Caco-2 (cell line): ENCODE measurements around the gene SIDT2. TPM values are rescaled to one million over a fixed set of nuclear protein-coding genes. Genes with fewer than 3 reads are reported as not detected.

Source experiments
- BruUV-seq: library from RNA; stranded (reverse); fragments of 400-500 nt; replicated peaks from 2 replicates; lab custom pipeline; 2021; lab: Mats Ljungman, UMichigan
- CTCF ChIA-PET: fragments of 300-600 bp; sonication (Branson Sonifier 250); formaldehyde crosslinking; loops from one replicate; lab custom pipeline; 2022; ENCODE audit warnings: antibody characterized with exemption; lab: Charles Lee
- POLR2A ChIA-PET: fragments of 300-600 bp; sonication (Branson Sonifier 250); formaldehyde crosslinking; loops from one replicate; lab custom pipeline; 2022; ENCODE audit warnings: antibody characterized with exemption; lab: Charles Lee
- DNase-seq, 2 experiments: peaks; one replicate each; pipeline versions ENCODE4 v3.0.0 to v3.0.0-alpha.2; 2020 to 2022
- H3K27me3 ChIP-seq: replicated peaks from 2 replicates; pipeline ENCODE4 v1.6.0; 2011; ENCODE audit warnings: low read length; ENCODE audit not compliant: control insufficient read depth, insufficient read depth
- H3K36me3 ChIP-seq: 2 replicates; pipeline ENCODE4 v1.5.1; 2011; ENCODE audit warnings: low read length; ENCODE audit not compliant: control insufficient read depth, insufficient read depth
- H3K4me1 ChIP-seq: fragments of 250-450 bp; sonication (Bioruptor Pico); 2 replicates; pipeline ENCODE4 v1.5.1; 2020; ENCODE audit warnings: mild to moderate bottlenecking
- H3K4me3 ChIP-seq: 2 replicates; pipeline ENCODE4 v1.5.1; 2011; ENCODE audit warnings: low read depth, mild to moderate bottlenecking, control low read depth, low read length
- H3K9me3 ChIP-seq: fragments of 250-450 bp; sonication (Bioruptor Pico); 2 replicates; pipeline ENCODE4 v1.5.1; 2020; ENCODE audit warnings: mild to moderate bottlenecking, moderate library complexity
- H3K27ac Mint-ChIP-seq: one replicate; pipeline ENCODE4 v1.8.0; 2022; ENCODE audit warnings: mixed read lengths; ENCODE audit not compliant: unreplicated experiment
- H3K27me3 Mint-ChIP-seq: one replicate; pipeline ENCODE4 v1.8.0; 2022; ENCODE audit warnings: mixed read lengths; ENCODE audit not compliant: insufficient read depth, unreplicated experiment
- H3K36me3 Mint-ChIP-seq: one replicate; pipeline ENCODE4 v1.8.0; 2022; ENCODE audit warnings: mild to moderate bottlenecking, mixed read lengths; ENCODE audit not compliant: insufficient read depth, unreplicated experiment
- H3K4me1 Mint-ChIP-seq: one replicate; pipeline ENCODE4 v1.8.0; 2022; ENCODE audit warnings: low read depth, mixed read lengths; ENCODE audit not compliant: unreplicated experiment
- H3K4me3 Mint-ChIP-seq: one replicate; pipeline ENCODE4 v1.8.0; 2022; ENCODE audit warnings: mild to moderate bottlenecking, moderate library complexity, mixed read lengths; ENCODE audit not compliant: unreplicated experiment
- H3K9me3 Mint-ChIP-seq: one replicate; pipeline ENCODE4 v1.8.0; 2022; ENCODE audit warnings: mixed read lengths; ENCODE audit not compliant: unreplicated experiment
- CTCF ChIP-seq, 2 experiments: fragments of 200-600 bp in 1 of 2; IDR thresholded peaks; 1 replicate in 1 of 2; 2 replicates in 1 of 2; pipeline versions ENCODE4 v1.5.1 to v1.8.0; 2011 to 2022; ENCODE audit warnings: antibody characterized with exemption in 1 of 2, control low read depth in 1 of 2, inconsistent platforms in 1 of 2, low read depth in 1 of 2, low read length in 1 of 2, mild to moderate bottlenecking in 1 of 2, moderate library complexity in 1 of 2; ENCODE audit not compliant: insufficient read depth in 1 of 2, severe bottlenecking in 1 of 2, unreplicated experiment in 1 of 2
- intact Hi-C: fragments of 100-400 bp; cut with micrococcal nuclease; formaldehyde crosslinking; loops from one replicate; pipeline ENCODE4 v1.10.0; 2022; ENCODE audit not compliant: unreplicated experiment
- total RNA-seq: library from RNA; stranded (reverse); gene quantifications from 2 replicates; pipeline ENCODE4 v1.2.3, GENCODE V29; 2022

The SIDT2 gene
- total RNA-seq, 1 experiment from 2014 or later: 61.7 TPM

- no TSS peak for BruUV-seq
- peaks cover 78% of the 10 kb centered on the region for H3K36me3 Mint-ChIP-seq
Measured at GRCh38 chr11:117219995-117220394, 41.5 kb downstream of the SIDT2 start.

GRCh38 chr11:117220568-117220967 is 42.0 kb downstream of the SIDT2 start:
- Mint-ChIP-seq H3K36me3 (peaks cover 78% of the 10 kb centered on the region), H3K27me3 (no peaks in the 10 kb centered on the region), H3K4me1 (peaks cover 42% of the 10 kb centered on the region), H3K4me3 (no peak overlapping the region), H3K27ac (peak overlapping the region; percentile 23), H3K9me3 (no peaks in the 10 kb centered on the region)
- CTCF ChIA-PET: no interaction called here
- no TSS peak for BruUV-seq
- H3K36me3 ChIP-seq: peaks cover 14% of the 10 kb centered on the region
- H3K9me3 ChIP-seq: no peaks in the 10 kb centered on the region
- no peak for DNase-seq
- H3K27me3 ChIP-seq: no peaks in the 10 kb centered on the region
- intact Hi-C loops: no loop called here
- peaks cover 52% of the 10 kb centered on the region for H3K4me1 ChIP-seq
- POLR2A ChIA-PET: no interaction called here
- no peak overlapping the region for H3K4me3 ChIP-seq
- no peak for TF ChIP-seq CTCF (IDR thresholded peaks at IDR 0.05; ENCODE audit: insufficient read depth in 1 of 2, low read depth in 1 of 2, low read length in 1 of 2, severe bottlenecking in 1 of 2, unreplicated experiment in 1 of 2)

More at GRCh38 chr11:117219995-117220394, 41.5 kb downstream of the SIDT2 start:
- CTCF ChIA-PET: no interaction called here
- Histone ChIP-seq H3K27me3 (no peaks in the 10 kb centered on the region), H3K4me3 (no peak overlapping the region), H3K36me3 (peaks cover 14% of the 10 kb centered on the region), H3K4me1 (peaks cover 46% of the 10 kb centered on the region), H3K9me3 (no peaks in the 10 kb centered on the region)
- Mint-ChIP-seq H3K27me3 (no peaks in the 10 kb centered on the region), H3K4me3 (no peak overlapping the region), H3K4me1 (peaks cover 36% of the 10 kb centered on the region), H3K27ac (peak overlapping the region; percentile 23), H3K9me3 (no peaks in the 10 kb centered on the region)
- POLR2A ChIA-PET: interaction anchor here (0.6 kb wide), 1 partner anchor 76 kb away, joined by 4 read pairs; no protein-coding TSS in a partner anchor
- intact Hi-C loops: no loop called here
- DNase-seq: no peak
- no peak for TF ChIP-seq CTCF (IDR thresholded peaks at IDR 0.05; ENCODE audit: insufficient read depth in 1 of 2, low read depth in 1 of 2, low read length in 1 of 2, severe bottlenecking in 1 of 2, unreplicated experiment in 1 of 2)

GRCh38 chr11:117220999-117221774 is 42.6 kb downstream of the SIDT2 start:
- no peaks in the 10 kb centered on the region for H3K27me3 Mint-ChIP-seq
- no peak overlapping the region for H3K4me3 Mint-ChIP-seq
- Histone ChIP-seq H3K4me3 (no peak overlapping the region), H3K27me3 (no peaks in the 10 kb centered on the region), H3K36me3 (peaks cover 14% of the 10 kb centered on the region), H3K4me1 (peaks cover 56% of the 10 kb centered on the region), H3K9me3 (no peaks in the 10 kb centered on the region)
- peaks cover 43% of the 10 kb centered on the region for H3K4me1 Mint-ChIP-seq
- POLR2A ChIA-PET: no interaction called here
- H3K9me3 Mint-ChIP-seq: no peaks in the 10 kb centered on the region
- no peak overlapping the region for H3K27ac Mint-ChIP-seq
- CTCF ChIA-PET: interaction anchor here (1.2 kb wide), 1 partner anchor 43 kb away, joined by 6 read pairs; the partner anchor contains the start of gene SIDT2
- no peak for TF ChIP-seq CTCF (IDR thresholded peaks at IDR 0.05; ENCODE audit: insufficient read depth in 1 of 2, low read depth in 1 of 2, low read length in 1 of 2, severe bottlenecking in 1 of 2, unreplicated experiment in 1 of 2)
- peaks cover 78% of the 10 kb centered on the region for H3K36me3 Mint-ChIP-seq
- BruUV-seq: no TSS peak
- intact Hi-C loops: no loop called here
- DNase-seq: peak in 1 of 2 experiments; percentile 18
